ENCODE results near the gene SIGLEC1. TPM values are rescaled to one million over a fixed set of nuclear protein-coding genes. Genes with fewer than 3 reads are reported as not detected.

SIGLEC1 gene
- total and polyA plus RNA-seq, 2 of the 8 experiments (the other 6 are each of a cell fraction or from before 2014, with no cell fraction given) = 0.02 TPM; not detected in 1

GRCh38 chr20:3724356-3724755 is 12.0 kb upstream of the SIGLEC1 start:
- Histone ChIP-seq H2BK15ac (ENCODE audit: low read length) (no peak overlapping the region), H3K4me3 (ENCODE audit: extremely low read depth in 1 of 4, insufficient read depth in 2 of 4, low read depth in 3 of 4, low read length in 4 of 4) (no peak overlapping the region), H3K23ac (ENCODE audit: insufficient read length) (no peak overlapping the region), H3K79me2 (ENCODE audit: control insufficient read depth in 1 of 2, insufficient read depth in 2 of 2, low read length in 2 of 2) (no peaks in the 10 kb centered on the region), H4K20me1 (replicated peaks in 1 of 2; ENCODE audit: control insufficient read depth in 1 of 2, insufficient read depth in 2 of 2, low read length in 2 of 2) (peaks cover 0 to under 1% of the 10 kb centered on the region in 2 experiments), H3K4me2 (ENCODE audit: insufficient read depth in 1 of 2, low read depth in 2 of 2, low read length in 2 of 2) (no peak overlapping the region), H3K56ac (replicated peaks; ENCODE audit: insufficient read length, low read depth, low read length) (no peak overlapping the region), H4K8ac (ENCODE audit: extremely low read depth, insufficient read depth, low read length) (no peak overlapping the region), H3K27me3 (replicated peaks in 1 of 4; ENCODE audit: control insufficient read depth in 3 of 4, extremely low read depth in 1 of 4, insufficient read depth in 3 of 4, low read length in 3 of 4) (peaks cover 0 to 5% (median 1%) of the 10 kb centered on the region in 4 experiments; a peak in 2 of 7 replicates), H3K27ac (ENCODE audit: low read depth, low read length) (no peak overlapping the region), H3K4me1 (replicated peaks in 1 of 4; ENCODE audit: control insufficient read depth in 3 of 4, insufficient read depth in 4 of 4, low read length in 3 of 4) (no peaks in the 10 kb centered on the region), H3K79me1 (ENCODE audit: low read depth, low read length) (no peaks in the 10 kb centered on the region), H3K36me3 (ENCODE audit: control insufficient read depth in 2 of 4, insufficient read depth in 4 of 4, low read length in 3 of 4) (no peaks in the 10 kb centered on the region), H3K14ac (ENCODE audit: insufficient read length) (no peak overlapping the region), H3K23me2 (ENCODE audit: low read depth, low read length) (no peaks in the 10 kb centered on the region), H3K4ac (replicated peaks; ENCODE audit: insufficient read length, low read depth, low read length) (no peak overlapping the region), H3K9ac (replicated peaks in 1 of 4; ENCODE audit: extremely low read depth in 1 of 4, low read depth in 3 of 4, low read length in 3 of 4) (no peak overlapping the region), H3K18ac (ENCODE audit: extremely low read depth, low read length) (no peak overlapping the region), H4K5ac (ENCODE audit: insufficient read length, low read depth, low read length) (no peak overlapping the region), H2BK5ac (ENCODE audit: low read depth, low read length) (no peak overlapping the region), H2BK120ac (replicated peaks; ENCODE audit: low read depth, low read length) (no peak overlapping the region), H3K9me3 (ENCODE audit: insufficient read depth in 2 of 2, low read depth in 1 of 2, low read length in 1 of 2) (no peaks in the 10 kb centered on the region), H2BK12ac (ENCODE audit: low read depth, low read length) (no peak overlapping the region), H2BK20ac (ENCODE audit: low read length) (no peak overlapping the region), H4K91ac (replicated peaks; ENCODE audit: insufficient read length, low read length) (no peak overlapping the region), H2AK5ac (ENCODE audit: low read depth, low read length) (no peak overlapping the region), H2AFZ (ENCODE audit: low read length) (no peak overlapping the region)
- 82% methylated on average over 4 of the region's 4 CpGs; no CpG with 5 or more reads in 1 of the 2 experiments for WGBS, 2 experiments (ENCODE audit: extremely low coverage in 1 of 2, insufficient coverage in 1 of 2, insufficient read length in 1 of 2, insufficient replicate concordance in 2 of 2, low coverage in 1 of 2, low lambda C conversion rate in 2 of 2, missing lambda C conversion rate in 1 of 2)
- FAIRE-seq (no peak), DNase-seq (ENCODE audit: low read depth in 1 of 2, low spot score in 2 of 2) (no peak)
- CTCF ChIA-PET (ENCODE audit: partially characterized antibody) = interaction anchor here (0.8 to 2.8 kb wide), 4 partner anchors 12 to 44 kb away, joined by 3 to 10 read pairs (median 6); no protein-coding TSS in a partner anchor
- POLR2A ChIA-PET (ENCODE audit: partially characterized antibody) = interaction anchor here (0.6 to 1.4 kb wide), 2 partner anchors 23 to 47 kb away, joined by 3 to 4 read pairs; no protein-coding TSS in a partner anchor
- TF ChIP-seq PHF8 (conservative IDR thresholded peaks at IDR 0.05; ENCODE audit: low read depth, low read length) (no peak), BACH1 (IDR thresholded peaks at IDR 0.05; ENCODE audit: low read length) (no peak), POLR2A (IDR thresholded peaks at IDR 0.05; ENCODE audit: control extremely low read depth in 1 of 2, low read depth in 2 of 2, low read length in 2 of 2) (no peak), RXRA (IDR thresholded peaks at IDR 0.05; ENCODE audit: insufficient read depth, low read depth, low read length) (no peak), GABPA (IDR thresholded peaks at IDR 0.05; ENCODE audit: borderline replicate concordance, insufficient read depth, low read length) (no peak), ZNF274 (IDR thresholded peaks at IDR 0.05; ENCODE audit: borderline replicate concordance, extremely low read depth, low read length) (no peak), GTF2F1 (IDR thresholded peaks at IDR 0.05; ENCODE audit: borderline replicate concordance, low read depth, low read length) (no peak), USF2 (IDR thresholded peaks at IDR 0.05; ENCODE audit: low read length) (no peak), SAP30 (IDR thresholded peaks at IDR 0.05; ENCODE audit: insufficient read depth, insufficient replicate concordance, low read length) (no peak), JUN (IDR thresholded peaks at IDR 0.05; ENCODE audit: low read depth, low read length) (no peak), RFX5 (IDR thresholded peaks at IDR 0.05; ENCODE audit: borderline replicate concordance, low read depth, low read length) (no peak), SIRT6 (IDR thresholded peaks at IDR 0.05; ENCODE audit: low read length) (no peak), BRCA1 (IDR thresholded peaks at IDR 0.05; ENCODE audit: low read depth, low read length) (no peak), CBX8 (IDR thresholded peaks at IDR 0.05; ENCODE audit: borderline replicate concordance, low read depth, low read length) (no peak)

All from H1 (cell line).